Pons (tissue), 1 donor: ENCODE data around the gene GPR26.

Experiments
- DNase-seq: peaks from one replicate; pipeline ENCODE4 v3.0.0-alpha.2; 2016; ENCODE audit warnings: low spot score

The GPR26 gene

DNA sequence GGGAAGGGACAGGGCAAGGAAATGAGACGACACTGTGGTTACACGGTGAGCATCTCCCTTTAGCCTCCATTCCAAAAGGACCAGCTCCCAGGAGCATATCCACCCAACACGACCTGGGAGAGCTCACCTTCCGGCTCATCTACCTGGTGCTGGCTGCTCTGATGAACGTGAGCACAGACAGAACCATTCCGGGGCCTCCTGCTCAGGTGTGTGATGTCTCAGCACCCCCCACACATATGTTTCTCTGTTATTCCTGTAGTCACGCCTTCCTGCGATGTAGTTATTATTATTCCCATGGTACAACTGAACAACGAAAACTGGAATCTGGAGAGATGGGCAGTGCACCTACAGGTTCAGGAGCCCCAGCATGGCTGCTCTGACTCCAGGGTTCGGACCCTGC lies 20.5 kb upstream of the GPR26 start:
- no peak for DNase-seq

DNA sequence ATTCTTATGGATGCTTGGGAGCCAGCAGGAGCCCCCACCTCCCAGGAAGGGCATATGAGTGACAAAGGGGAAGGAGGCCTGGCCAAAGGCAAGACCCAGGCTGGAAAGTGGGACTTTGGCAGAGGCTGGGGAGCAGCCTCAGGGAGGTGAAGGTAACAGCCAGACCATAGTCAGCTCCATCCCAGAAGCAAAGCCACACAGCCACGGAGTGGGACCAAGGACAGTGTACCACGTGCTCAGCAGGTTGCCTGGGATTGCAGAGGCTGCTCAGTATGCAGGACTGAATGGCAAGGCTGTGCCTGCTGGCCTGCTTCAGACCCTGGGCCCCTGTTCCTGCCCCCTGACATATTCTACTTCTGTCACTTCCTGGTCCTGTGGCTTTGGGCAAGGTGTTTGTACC lies 17.6 kb upstream of the GPR26 start:
- no peak for DNase-seq

DNA sequence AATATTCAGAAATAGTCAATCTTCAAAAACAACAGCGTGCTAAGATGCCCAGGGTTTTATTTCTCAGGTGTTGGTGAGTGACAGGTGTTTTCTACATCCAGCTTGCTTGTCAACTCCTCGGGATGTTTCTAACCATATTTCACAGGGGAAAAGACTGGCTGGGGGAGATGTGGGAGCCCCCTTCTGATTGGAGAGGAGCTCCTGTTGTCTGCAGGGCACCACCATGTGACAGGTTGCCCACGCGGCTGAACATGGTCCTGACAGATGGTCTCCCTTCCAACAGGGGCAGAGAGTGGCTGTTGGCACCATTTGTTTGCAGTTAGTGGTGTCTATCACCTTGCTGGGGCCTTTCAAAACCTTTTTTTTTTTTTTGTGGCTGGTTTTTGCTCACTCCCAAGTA lies 16.5 kb upstream of the GPR26 start:
- no peak for DNase-seq

DNA sequence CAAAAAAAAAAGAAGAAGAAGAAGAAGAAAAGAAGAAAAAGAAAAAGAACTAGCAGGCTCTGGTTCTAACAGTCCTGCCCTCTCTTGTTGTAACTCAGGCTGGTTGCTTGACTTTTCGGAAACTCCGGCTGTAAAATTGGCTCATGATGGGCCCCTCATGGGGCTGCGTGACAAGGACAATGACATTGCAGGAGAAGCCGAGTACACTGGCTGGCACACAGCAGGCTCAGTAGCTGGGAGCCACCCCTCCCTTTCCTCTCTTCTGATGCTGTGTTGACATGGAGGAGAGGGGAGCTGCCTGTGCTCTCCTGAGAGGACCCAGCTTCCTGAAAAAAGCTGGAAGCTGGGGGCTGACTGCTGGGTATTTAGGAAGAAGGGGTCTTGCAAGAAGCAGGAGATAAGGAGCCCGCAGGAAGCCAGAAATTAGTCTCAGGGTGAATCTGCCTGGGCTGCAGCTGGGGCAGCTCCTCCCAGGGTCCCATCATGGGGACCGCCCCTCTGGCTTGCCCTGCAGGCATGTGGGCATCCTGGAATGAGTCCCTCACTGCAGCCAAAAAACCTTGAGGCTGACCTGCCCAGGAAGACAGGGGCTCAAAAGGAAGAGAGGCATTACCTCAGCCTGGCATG lies 14.6 kb upstream of the GPR26 start:
- DNase-seq = no peak

DNA sequence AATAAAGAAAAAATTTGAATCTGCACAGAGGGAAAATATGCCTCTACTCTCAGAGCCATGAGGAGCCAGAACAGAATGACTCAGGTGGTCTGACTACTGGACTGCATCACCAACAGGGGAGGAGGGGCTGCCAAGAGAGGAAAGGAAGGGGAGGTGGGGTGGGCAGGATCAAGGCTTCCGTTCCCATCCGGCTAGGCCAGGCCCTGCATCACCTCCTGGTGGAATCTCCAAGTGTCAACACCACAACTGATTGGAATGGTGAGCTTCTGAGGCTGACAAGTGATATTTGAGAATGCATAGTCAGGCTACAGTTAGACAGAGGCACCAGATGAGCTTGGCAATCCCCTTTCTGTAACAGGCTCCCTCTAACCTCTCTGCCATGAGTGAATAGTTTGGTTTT lies 10.4 kb upstream of the GPR26 start:
- DNase-seq = no peak

DNA sequence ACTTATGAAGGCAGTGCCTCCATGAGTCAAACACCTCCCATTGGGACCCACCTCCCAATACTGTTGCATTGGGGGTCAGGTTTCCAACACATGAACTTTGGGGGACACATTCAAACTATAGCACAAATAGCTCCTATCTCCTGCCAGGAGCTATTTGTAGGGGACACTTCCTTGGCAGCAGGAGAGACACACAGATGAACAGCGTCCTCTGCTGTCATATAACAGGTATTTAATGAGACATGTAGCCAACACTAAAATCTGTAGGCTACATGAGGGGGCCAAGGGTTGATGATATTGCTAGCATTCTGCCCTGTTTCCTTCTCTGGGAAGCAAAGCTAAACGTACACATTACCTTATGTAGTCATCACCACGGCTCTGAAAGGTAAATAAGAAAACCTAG lies 2.6 kb upstream of the GPR26 start:
- DNase-seq = no peak

DNA sequence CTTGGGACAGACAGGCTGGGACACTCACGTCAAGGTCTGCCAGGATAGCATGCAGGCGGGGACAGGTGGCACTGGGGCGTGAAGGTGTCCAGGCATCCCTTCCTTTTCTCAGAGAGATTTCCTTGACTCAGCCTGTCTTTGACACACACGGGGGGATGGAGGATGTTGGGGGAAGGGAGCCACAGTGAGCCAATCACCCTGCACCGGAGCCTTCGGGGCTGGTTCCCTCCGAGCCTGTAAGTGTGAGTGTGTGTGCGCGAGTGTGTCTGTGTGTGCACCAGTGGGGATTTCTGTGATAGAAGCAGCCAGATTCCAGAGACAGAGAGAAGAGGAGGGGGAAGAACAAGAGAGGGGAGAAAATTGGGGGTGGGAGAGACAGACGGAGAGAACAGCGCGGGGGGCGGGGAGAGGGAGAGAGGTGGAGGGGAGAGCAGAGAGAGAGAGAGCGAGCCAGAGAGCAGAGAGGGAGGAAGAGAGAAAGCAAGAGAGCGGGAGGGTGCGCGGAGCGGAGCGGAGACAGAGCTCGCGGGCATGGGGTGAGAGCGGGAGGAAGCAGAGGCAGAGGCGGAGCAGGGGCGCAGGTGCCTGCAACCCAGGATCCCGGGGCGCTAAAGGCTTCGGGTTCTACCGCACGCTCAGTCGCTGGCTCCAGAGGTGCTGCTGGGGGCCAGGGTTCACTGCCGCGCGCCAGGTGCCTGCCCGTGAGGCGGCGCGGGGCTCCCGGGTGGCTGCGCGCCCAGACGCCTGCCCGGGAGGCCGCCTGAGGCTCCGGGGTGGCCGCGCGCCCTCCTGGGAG lies 466 bp upstream of the GPR26 start:
- DNase-seq = no peak

DNA sequence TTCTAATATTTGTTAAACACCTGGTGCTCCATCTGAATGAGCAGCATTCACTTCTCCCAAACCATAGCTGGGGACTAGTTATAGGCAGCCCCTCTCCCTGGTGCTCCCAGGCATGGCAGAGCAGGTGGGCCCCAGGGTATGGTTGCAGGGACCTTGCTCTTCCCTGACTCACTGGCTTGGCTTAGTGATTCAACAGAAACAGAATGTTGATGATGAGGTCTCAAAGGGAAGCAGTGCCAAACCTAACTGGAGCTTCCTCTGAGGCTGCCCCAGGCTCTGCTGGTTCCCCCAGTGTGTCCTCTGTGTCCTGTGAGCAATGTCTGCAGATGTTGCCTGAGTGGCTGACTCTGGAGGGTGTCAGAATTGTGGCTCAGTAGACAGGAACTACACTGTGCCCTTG lies 3.7 kb downstream of the GPR26 start:
- DNase-seq = no peak

DNA sequence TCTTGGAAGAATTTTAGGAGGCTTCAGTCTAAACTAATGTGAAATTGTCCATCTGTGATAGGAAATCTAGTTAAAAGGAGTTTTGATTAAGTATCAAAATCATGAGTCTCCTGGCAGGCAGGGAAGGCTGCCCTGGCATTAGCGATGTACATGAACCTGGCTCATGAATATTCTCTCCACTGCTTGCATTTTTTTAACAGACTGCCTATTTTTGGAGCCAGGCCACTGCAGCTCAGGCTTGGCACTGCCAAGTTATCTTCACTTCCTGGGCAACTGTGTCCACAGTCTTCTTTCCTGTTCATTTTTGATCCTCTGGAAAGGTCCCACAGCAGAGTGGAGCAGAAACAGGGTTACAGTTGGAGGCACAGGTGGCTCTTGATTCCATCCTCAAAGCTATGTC lies 7.0 kb downstream of the GPR26 start:
- no peak for DNase-seq

DNA sequence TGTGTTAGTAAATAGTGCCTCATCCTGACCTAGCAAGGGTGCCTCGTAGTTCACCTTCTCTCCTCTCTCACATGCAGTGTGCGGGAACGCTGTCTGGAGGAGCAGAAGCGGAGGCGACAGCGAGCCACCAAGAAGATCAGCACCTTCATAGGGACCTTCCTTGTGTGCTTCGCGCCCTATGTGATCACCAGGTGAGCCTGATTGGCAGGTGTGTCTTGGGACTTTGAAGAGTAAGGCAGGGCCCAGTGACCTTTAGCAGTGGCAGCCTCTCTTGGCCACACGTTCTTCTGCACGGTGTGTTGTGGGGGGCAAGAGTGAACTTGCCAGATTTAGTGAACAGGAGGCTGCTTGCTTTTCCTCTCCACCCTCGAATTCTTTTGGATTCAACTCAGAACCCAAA lies 8.6 kb downstream of the GPR26 start:
- no peak for DNase-seq

DNA sequence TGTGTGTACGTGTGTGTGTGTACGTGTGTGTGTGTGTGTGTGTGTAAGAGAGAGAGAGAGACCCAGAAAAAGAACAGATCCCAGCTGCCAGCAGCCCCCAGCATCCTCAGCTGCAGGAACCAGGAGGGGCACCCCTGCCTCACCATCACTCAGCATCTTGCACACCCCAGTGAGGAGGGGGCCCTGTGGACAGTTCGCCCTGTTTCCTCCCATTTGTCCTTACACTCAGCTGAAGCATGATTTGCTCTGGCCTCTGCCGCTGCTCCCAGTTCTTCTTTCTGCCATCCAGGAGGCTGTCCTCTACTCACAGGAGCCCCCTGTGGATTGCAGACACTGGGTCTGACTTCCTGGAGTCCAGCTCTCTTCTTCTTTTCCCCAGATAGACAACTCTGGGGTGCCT lies 9.7 kb downstream of the GPR26 start:
- DNase-seq = no peak

DNA sequence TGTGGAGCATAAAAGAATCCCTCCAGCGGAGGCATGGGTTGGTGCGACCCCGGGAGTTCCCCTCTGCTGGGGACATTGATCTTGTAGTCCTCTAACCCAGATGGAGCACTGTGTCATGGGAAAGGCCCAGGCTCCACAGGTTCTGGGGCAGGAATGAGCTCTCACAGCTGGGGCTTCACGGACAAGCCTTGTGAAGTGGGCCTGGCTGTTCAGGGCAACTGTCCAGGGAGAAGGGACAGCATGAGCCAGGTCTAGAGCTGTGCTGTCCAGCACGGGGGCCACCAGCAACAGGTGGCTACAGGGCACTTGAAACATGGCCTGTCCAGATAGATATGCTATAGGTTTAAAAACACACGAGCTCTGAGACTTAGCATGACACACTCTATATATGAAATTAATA lies 11.4 kb downstream of the GPR26 start:
- DNase-seq = no peak

DNA sequence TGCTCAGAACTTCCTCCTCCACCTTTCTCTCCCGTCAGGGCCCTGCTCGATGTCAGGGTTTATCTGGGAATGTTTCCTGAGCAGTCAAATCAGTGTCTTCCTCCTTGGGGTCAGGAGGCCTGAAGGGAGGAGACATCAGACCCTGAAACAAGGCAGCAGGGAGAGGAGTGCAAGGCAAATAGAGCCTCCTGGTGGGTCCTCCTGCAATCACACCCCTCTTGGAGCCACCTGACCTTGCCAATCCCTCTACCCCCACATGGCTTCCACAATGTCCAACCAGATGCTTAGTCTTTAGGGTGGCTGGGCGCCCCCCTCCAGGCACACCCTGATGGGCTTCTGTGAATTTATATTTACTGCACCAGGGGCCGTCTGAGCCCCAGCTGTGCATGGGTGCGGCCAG lies 12.2 kb downstream of the GPR26 start:
- no peak for DNase-seq

DNA sequence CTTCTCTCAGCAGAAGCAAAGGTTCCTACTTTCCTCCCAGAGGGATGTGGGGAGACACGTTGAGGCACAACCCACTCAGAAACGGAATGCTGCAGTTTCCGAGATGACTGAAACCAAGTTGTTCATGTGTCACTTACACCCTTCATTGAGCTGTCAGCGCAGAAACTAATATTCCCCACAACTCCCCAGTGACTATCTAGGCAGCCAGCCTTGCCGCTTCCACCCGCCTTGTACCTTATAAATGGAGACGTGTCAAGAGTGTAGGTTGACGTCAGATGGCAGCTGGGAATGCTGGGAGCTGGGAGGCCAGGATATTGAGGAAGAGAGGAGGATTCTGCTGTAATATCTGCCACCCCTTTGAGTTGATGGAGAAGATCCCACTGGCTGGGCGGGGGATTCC lies 15.1 kb downstream of the GPR26 start:
- no peak for DNase-seq

DNA sequence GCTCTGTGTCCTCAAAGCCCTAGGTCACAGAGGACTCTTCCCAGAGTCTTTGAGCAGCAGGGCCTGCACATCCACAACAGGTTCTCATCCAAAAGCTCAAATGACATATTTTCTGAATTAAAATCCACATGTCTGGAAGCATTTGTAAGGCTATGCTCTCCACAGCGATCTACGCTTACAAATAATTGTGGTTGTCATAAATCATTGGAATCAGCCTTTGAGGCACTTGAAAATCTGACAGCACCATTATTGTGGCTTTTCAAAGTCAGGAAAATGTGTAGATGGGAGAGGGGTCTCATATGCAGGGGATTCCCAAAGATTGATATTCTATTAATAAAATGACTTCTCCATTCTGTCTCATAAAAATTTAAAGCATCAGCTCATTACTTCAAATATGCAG lies 16.3 kb downstream of the GPR26 start:
- no peak for DNase-seq

DNA sequence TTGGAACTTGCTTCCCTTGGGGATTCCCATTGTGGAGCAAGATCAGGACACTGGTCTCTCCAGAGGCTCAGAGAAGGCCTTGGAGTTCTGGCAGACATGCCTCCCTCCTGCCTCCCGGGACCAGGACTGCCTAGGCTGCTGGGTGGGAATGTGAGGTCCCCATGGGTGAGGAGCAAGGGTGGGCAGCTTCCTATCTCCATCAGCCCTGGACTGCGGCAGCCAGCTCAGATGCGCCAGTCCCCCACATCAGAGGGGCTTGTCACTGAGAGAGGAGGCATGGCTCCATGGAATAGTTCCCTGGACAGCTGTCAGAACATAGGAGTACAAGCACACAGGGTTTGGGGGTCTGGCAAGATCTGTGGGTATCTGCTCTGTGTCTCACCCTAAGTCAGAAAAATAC lies 17.3 kb downstream of the GPR26 start:
- no peak for DNase-seq

DNA sequence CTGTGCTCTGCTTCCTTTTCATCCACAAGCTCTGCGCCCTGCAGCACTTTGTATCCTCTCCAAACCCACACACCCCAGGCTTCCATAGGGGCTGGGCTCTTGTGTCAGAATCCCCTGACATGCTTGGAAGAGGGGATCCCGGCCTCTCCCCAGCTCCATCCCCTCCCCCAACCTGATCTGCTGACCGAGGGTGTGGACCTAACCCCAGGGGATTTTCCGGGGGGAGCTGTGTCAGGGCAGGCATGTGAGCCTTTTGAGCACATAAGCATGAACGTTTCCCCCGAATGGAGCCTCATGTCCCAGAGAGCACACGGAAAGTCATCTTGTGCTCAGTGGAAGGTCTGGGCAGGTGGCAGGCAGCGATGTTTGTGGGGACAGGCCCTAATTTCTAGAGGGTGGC lies 17.7 kb downstream of the GPR26 start:
- no peak for DNase-seq

DNA sequence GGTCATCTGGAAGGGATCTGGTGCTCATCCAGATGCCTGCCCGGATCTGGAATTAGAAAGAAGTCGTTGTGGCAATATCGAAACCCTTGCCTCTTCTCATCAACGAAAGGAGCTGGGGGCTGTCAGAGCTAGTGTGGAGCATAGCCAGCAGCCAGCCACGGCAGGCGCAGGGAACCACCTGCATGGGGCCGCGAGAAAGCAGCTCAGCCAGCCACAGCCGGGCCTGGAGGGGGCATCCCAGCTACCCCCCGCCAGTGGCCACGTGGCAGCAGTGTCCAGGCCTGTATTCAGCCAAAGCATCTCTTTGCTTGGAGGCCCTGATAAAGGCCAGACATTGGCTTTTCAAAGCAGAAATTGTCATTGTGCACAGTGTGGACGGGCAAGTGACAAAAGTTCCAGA lies 19.1 kb downstream of the GPR26 start:
- no peak for DNase-seq

DNA sequence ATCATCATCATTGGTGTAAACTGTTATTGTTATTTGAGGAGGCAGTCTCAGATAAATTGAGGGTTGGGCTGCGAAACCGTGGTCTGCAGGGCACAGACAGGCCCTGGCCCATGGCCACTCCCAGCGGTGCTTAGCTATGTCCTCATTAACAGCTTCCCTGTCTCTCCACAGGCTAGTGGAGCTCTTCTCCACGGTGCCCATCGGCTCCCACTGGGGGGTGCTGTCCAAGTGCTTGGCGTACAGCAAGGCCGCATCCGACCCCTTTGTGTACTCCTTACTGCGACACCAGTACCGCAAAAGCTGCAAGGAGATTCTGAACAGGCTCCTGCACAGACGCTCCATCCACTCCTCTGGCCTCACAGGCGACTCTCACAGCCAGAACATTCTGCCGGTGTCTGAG lies 21.6 kb downstream of the GPR26 start:
- no peak for DNase-seq

DNA sequence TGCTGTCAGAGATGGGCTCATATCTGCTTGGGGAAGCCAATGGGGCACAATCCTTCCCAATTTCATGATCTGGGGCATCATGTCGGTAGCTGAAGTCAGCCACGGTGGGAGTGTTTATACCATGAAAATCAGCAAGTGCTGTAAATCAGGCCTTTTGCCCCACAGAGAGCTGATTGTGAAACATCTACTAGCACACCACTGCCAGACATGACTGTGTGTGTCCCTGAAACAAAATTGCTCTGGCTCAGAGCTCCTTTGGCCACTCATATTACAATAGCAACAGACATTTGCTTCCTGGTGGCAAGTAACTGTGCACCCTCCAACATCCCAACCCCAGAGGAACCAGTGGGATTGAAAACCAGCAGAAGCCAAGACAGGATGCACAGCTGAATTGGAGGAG lies 23.7 kb downstream of the GPR26 start:
- DNase-seq = no peak

DNA sequence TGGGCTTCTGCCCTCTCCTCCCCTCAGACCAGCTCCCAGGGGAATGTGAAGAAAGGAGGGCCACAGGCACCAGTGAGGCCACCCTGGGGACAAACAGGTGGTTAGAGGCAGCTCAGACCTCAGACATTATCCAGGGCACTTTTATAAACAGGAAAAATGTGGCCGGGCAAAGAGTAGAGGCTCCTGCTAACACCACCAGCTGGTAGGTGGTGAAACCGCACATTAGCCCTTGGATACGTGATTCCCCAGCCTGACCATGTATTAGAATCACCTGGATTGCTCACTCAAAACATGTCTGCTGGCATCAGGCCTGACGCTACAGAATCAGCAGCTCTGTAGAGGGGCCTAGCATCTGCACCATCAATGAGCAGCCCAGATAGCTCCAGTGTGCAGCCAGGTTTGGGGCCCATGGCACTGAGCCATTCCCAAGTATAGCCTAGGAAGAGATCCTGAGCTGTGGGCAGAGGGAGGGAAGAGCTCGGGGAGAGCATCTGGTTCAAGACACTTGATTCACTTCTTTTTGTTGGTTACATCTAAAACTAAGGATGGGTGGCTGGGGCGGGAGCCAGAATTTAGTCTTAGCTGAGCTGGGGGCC lies 37.1 kb downstream of the GPR26 start:
- DNase-seq = no peak

DNA sequence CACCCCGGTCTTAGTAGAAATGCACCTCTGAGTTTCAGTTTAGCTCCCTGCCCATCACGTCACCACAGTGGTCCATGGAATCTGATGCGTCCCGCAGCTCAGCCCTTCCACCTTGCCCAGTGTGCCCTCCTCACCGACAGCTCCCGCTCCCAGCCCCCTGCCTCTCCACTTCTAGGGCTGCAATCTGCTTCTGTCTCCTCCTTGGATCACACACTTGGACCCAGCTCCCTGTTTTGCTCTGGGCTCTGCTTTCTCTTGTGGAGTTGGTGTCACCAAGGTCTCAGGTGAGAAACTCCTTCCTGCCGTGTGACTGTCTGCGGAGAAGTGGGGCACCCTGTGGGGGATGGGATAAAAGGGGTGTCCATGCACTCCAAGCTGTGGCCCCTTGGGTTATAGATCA lies 37.9 kb downstream of the GPR26 start:
- no peak for DNase-seq

DNA sequence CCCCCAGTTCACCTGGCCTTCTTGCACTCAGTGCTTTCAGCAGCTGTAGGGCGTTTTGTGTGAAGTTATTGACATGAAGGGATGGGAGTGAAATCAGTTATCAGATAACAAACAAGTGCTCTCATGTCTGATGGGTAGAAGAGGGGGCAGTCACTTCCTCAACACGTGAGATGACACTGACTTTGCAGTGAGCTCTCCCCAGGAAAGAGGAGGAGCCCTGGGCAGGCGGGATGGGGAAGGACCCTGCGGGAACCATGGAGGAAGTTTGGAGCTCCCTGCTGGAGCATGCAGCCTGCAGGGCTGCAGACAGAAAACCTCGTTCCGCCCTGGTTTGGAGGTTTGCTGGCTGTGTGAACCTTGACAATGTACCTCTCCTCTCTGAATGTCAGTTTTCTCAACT lies 38.7 kb downstream of the GPR26 start:
- no peak for DNase-seq

DNA sequence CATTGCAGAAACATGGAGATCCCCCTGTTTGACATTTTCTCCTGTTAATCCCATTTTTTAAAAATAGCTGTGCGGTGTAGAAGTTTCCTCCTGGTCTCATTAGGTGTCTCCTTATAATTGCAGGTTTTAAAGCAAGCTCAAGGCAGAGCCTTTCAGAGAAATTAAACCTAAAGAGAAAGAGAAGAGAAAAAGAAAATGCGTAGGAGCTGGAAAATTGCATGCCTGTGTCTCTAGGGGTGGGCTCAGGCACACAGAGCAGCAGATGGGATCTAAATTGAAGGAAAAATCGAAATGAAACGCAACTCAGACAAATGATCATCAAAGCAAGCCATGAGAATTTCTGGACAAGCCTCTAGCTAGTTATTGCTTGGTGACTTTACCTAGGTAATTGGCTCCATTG lies 40.1 kb downstream of the GPR26 start:
- no peak for DNase-seq
